HepG2 (cell line): ENCODE results near the gene SH3PXD2A. TPM values are rescaled to one million over a fixed set of nuclear protein-coding genes. Genes with fewer than 3 reads are reported as not detected.

Source experiments
- ATAC-seq: fragments of 200-7000 bp; cut with Tn5 transposase; 3 replicates; pipeline ENCODE4 v1.9.1; 2020; ENCODE audit warnings: mild to moderate bottlenecking, moderate library complexity
- BruUV-seq: library from RNA; stranded (reverse); fragments of 400-500 nt; replicated peaks from 2 replicates; lab custom pipeline; 2021; lab: Mats Ljungman, UMichigan
- CTCF ChIA-PET: fragments of 300-600 bp; formaldehyde crosslinking; extraction: SDS; loops from one replicate; lab custom pipeline; 2021; ENCODE audit warnings: low total read pairs, inconsistent platforms, low intra/inter-chr PET ratio; lab: Yijun Ruan, JAX
- POLR2A ChIA-PET: fragments of 350-600 bp; sonication (Branson Sonifier 250); formaldehyde crosslinking; loops from one replicate; lab custom pipeline; 2020; ENCODE audit warnings: antibody characterized with exemption, inconsistent platforms; lab: Yijun Ruan, JAX
- DNase-seq: peaks from one replicate; pipeline ENCODE4 v3.0.0-alpha.2; 2015; ENCODE audit warnings: low spot score
- FAIRE-seq: peaks from 3 replicates; lab custom pipeline; 2011; peaks lifted over from hg19 to GRCh38; lab: Jason Lieb, UNC
- H2AFZ ChIP-seq: one replicate; pipeline ENCODE4 v1.6.1; 2011; ENCODE audit warnings: low read length, inconsistent platforms
- H3K27ac ChIP-seq: fragments of 300-600 bp; 3 replicates; pipeline ENCODE4 v1.8.0; 2011; ENCODE audit warnings: mixed run types, mild to moderate bottlenecking, mixed read lengths, low read length, inconsistent platforms; ENCODE audit not compliant: insufficient read depth; ENCODE audit errors: extremely low read length
- H3K27me3 ChIP-seq, 2 experiments: fragments of 200-600 bp in 1 of 2; 2 replicates in 1 of 2; 3 replicates in 1 of 2; pipeline versions ENCODE4 v1.6.0 to v1.8.0; 2011; ENCODE audit warnings: low read length in 2 of 2, mild to moderate bottlenecking in 2 of 2, moderate library complexity in 2 of 2, inconsistent platforms in 1 of 2; ENCODE audit not compliant: insufficient read depth in 2 of 2, control insufficient read depth in 1 of 2
- H3K36me3 ChIP-seq, 2 experiments: fragments of 200-600 bp in 1 of 2; replicated peaks in 1 of 2; 2 replicates in 1 of 2; 3 replicates in 1 of 2; pipeline versions ENCODE4 v1.5.1 to v1.8.0; 2011; ENCODE audit warnings: low read length in 2 of 2, inconsistent platforms in 1 of 2; ENCODE audit not compliant: insufficient read depth in 2 of 2, control insufficient read depth in 1 of 2
- H3K4me1 ChIP-seq: 2 replicates; pipeline ENCODE4 v1.5.1; 2012; ENCODE audit warnings: low read length, inconsistent platforms; ENCODE audit not compliant: insufficient read depth
- H3K4me2 ChIP-seq: 2 replicates; pipeline ENCODE4 v1.6.0; 2011; ENCODE audit warnings: low read depth, low read length, inconsistent platforms
- H3K4me3 ChIP-seq, 3 experiments: fragments of 200-600 bp in 1 of 3; sonication (generic), shearing (Covaris generic) in 1 of 3; replicated peaks in 1 of 3; 2 replicates each; pipeline ENCODE4 v1.5.1; 2011 to 2016; ENCODE audit warnings: low read length in 3 of 3, inconsistent platforms in 2 of 3, low read depth in 2 of 3, mild to moderate bottlenecking in 2 of 3, control low read depth in 1 of 3, mixed read lengths in 1 of 3; ENCODE audit not compliant: insufficient read depth in 1 of 3
- H3K79me2 ChIP-seq: one replicate; pipeline ENCODE4 v1.6.1; 2011; ENCODE audit warnings: low read length, inconsistent platforms; ENCODE audit not compliant: insufficient read depth
- H3K9ac ChIP-seq: 2 replicates; pipeline ENCODE4 v1.6.0; 2011; ENCODE audit warnings: mild to moderate bottlenecking, low read depth, low read length, inconsistent platforms; ENCODE audit not compliant: insufficient read depth
- H3K9me3 ChIP-seq: 2 replicates; pipeline ENCODE4 v1.5.1; 2012; ENCODE audit warnings: mild to moderate bottlenecking, low read length
- H4K20me1 ChIP-seq: 2 replicates; pipeline ENCODE4 v1.6.0; 2011; ENCODE audit warnings: inconsistent platforms, mild to moderate bottlenecking, low read length, moderate library complexity; ENCODE audit not compliant: insufficient read depth
- AGO2 ChIP-seq: fragments of 200-400 bp; formaldehyde crosslinking; optimal IDR thresholded peaks from 2 replicates; pipeline ENCODE3; 2017; ENCODE audit warnings: mild to moderate bottlenecking, low read depth, low read length, moderate library complexity
- DMTF1 ChIP-seq: sonication (generic); formaldehyde crosslinking; IDR thresholded peaks from 2 replicates; pipeline ENCODE4 v1.4.0; 2020; ENCODE audit warnings: mild to moderate bottlenecking, missing genetic modification reagents
- ETS1 ChIP-seq: sonication (generic); formaldehyde crosslinking; IDR thresholded peaks from 2 replicates; pipeline ENCODE4 v1.4.0; 2020; ENCODE audit warnings: missing genetic modification reagents
- GABPB1 ChIP-seq: IDR thresholded peaks from 2 replicates; pipeline ENCODE4 v1.6.1; 2016; ENCODE audit warnings: mild to moderate bottlenecking, missing genetic modification reagents, moderate library complexity, missing compliant biosample characterization
- IKZF4 ChIP-seq: sonication (generic); formaldehyde crosslinking; IDR thresholded peaks from 2 replicates; pipeline ENCODE4 v1.5.1; 2020; ENCODE audit warnings: borderline replicate concordance, mild to moderate bottlenecking, low read depth, missing genetic modification reagents; ENCODE audit errors: not compliant biosample characterization
- KDM4B ChIP-seq: sonication (generic); formaldehyde crosslinking; IDR thresholded peaks from 2 replicates; pipeline ENCODE4 v1.4.0; 2020; ENCODE audit warnings: missing genetic modification reagents
- KLF13 ChIP-seq: sonication (generic); formaldehyde crosslinking; IDR thresholded peaks from 2 replicates; pipeline ENCODE4 v1.4.0; 2020; ENCODE audit warnings: mild to moderate bottlenecking, missing genetic modification reagents
- POLR2A ChIP-seq, 2 experiments: IDR thresholded peaks; 2 replicates each; pipeline ENCODE4 v1.6.1; 2011; ENCODE audit warnings: low read depth in 2 of 2, low read length in 2 of 2, mild to moderate bottlenecking in 1 of 2, moderate library complexity in 1 of 2; ENCODE audit not compliant: insufficient read depth in 1 of 2
- RBM22 ChIP-seq: fragments of 200-400 bp; formaldehyde crosslinking; optimal IDR thresholded peaks from 2 replicates; pipeline ENCODE3; 2017; ENCODE audit warnings: mild to moderate bottlenecking, low read length, moderate library complexity
- ZFYVE20 ChIP-seq: sonication (generic); formaldehyde crosslinking; IDR thresholded peaks from 2 replicates; pipeline ENCODE4 v1.8.0; 2023; ENCODE audit warnings: low read depth, mild to moderate bottlenecking, moderate library complexity, missing genetic modification reagents, borderline replicate concordance
- ZNF558 ChIP-seq: sonication (generic); formaldehyde crosslinking; IDR thresholded peaks from 2 replicates; pipeline ENCODE4 v1.9.0; 2022; ENCODE audit warnings: mild to moderate bottlenecking, missing genetic modification reagents, borderline replicate concordance
- whole genome bisulfite sequencing: methylation state at CpG from one replicate; pipeline ENCODE4 v1.1.6; 2017; ENCODE audit warnings: low lambda C conversion rate; 5-methylcytosine and 5-hydroxymethylcytosine counted together
- in situ Hi-C: cut with HindIII; loops from 2 replicates; pipeline ENCODE4 v1.10.0; 2017; ENCODE audit warnings: low pct_unique_long_range_greater_than_20kb; ENCODE audit not compliant: extremely low pct_ligation_motif_present
- intact Hi-C: fragments of 100-400 bp; cut with micrococcal nuclease; formaldehyde crosslinking; loops from one replicate; pipeline ENCODE4 v1.10.0; 2022; ENCODE audit not compliant: unreplicated experiment
- polyA plus RNA-seq, 8 experiments: library from polyadenylated mRNA; depleted of rRNA in 3 of 8; stranded (reverse) in 7 of 8; unstranded in 1 of 8; fragments of >200 nt; fragmentation: Illumina TruSeq in 4 of 8; extraction: Trizol in 4 of 8; gene quantifications; 2 replicates each; pipeline versions ENCODE4 v1.2.1 to v1.2.3, GENCODE V29; 2011 to 2016; ENCODE audit warnings: low read depth in 4 of 8, missing spikeins in 1 of 8, mixed read lengths in 1 of 8; ENCODE audit not compliant: insufficient read depth in 1 of 8
- total RNA-seq, 5 experiments: library from RNA; depleted of rRNA; stranded (reverse); fragments of >200 nt; fragmentation: Illumina TruSeq; extraction: Trizol; gene quantifications; 2 replicates each; pipeline ENCODE4 v1.2.3, GENCODE V29; 2016; ENCODE audit warnings: low read depth in 1 of 5

SH3PXD2A gene
- total and polyA plus RNA-seq, 2 of the 13 experiments (the other 11 are each of a cell fraction or from before 2014, with no cell fraction given): 11.1 to 11.3 TPM

GRCh38 chr10:103600956-103601569 is 254.3 kb downstream of the SH3PXD2A start:
- no TSS peak for BruUV-seq
- in situ Hi-C loops: no loop called here

GRCh38 chr10:103600325-103600724 is 255.1 kb downstream of the SH3PXD2A start:
- no TSS peak for BruUV-seq
- Histone ChIP-seq H3K36me3 (peaks cover 17 to 32% of the 10 kb centered on the region in 2 experiments; a peak in 4 of 5 replicates), H3K27me3 (no peaks in the 10 kb centered on the region), H3K9ac (no peak overlapping the region), H2AFZ (no peak overlapping the region), H3K79me2 (no peaks in the 10 kb centered on the region), H3K9me3 (no peaks in the 10 kb centered on the region), H3K4me3 (no peak overlapping the region), H3K27ac (no peak overlapping the region), H3K4me1 (no peaks in the 10 kb centered on the region), H3K4me2 (no peak overlapping the region), H4K20me1 (0 out of 2 replicates have a peak, but pooled peaks cover 3% of the 10 kb centered on the region)
- POLR2A ChIA-PET: no interaction called here
- WGBS: 100% methylated on average over 3 of the region's 6 CpGs
- FAIRE-seq: no peak
- ATAC-seq: no peak
- DNase-seq: no peak
- TF ChIP-seq ZFYVE20 (no peak), ETS1 (CRISPR knock-in tag) (no peak), POLR2A (IDR thresholded peaks at IDR 0.05; ENCODE audit: insufficient read depth in 1 of 2, low read depth in 2 of 2, low read length in 2 of 2) (peak in 1 of 2 experiments; percentile 7; a peak in 1 of 4 replicates), ZNF558 (no peak), DMTF1 (CRISPR knock-in tag) (no peak), KDM4B (CRISPR knock-in tag) (no peak), IKZF4 (CRISPR knock-in tag) (no peak), AGO2 (peak; percentile 40)
- in situ Hi-C loops: no loop called here
- CTCF ChIA-PET: no interaction called here
- intact Hi-C loops: no loop called here

More at GRCh38 chr10:103600956-103601569, 254.3 kb downstream of the SH3PXD2A start:
- no peaks in the 10 kb centered on the region for H3K9me3 ChIP-seq
- FAIRE-seq: no peak
- no peak overlapping the region for H2AFZ ChIP-seq
- no peaks in the 10 kb centered on the region for H3K4me1 ChIP-seq
- H3K4me2 ChIP-seq: no peak overlapping the region
- no peak for DNase-seq
- WGBS: 96% methylated on average over 4 of the region's 7 CpGs
- ChIA-PET CTCF (interaction anchor here (0.9 kb wide), 1 partner anchor 85 kb away, joined by 3 read pairs; no protein-coding TSS in a partner anchor), POLR2A (no interaction called here)
- no peak for ATAC-seq
- intact Hi-C loops: no loop called here
- TF ChIP-seq KLF13 (no peak), GABPB1 (CRISPR knock-in tag) (no peak), RBM22 (peak; percentile 48)
- no peak overlapping the region for H3K27ac ChIP-seq
- no peaks in the 10 kb centered on the region for H3K27me3 ChIP-seq
- no peaks in the 10 kb centered on the region for H4K20me1 ChIP-seq
- no peak overlapping the region for H3K9ac ChIP-seq
- no peak overlapping the region for H3K4me3 ChIP-seq
- peaks cover 22 to 36% of the 10 kb centered on the region in 2 experiments; a peak in 4 of 5 replicates for H3K36me3 ChIP-seq
- no peaks in the 10 kb centered on the region for H3K79me2 ChIP-seq
